Anterior cingulate cortex (tissue), 58 donors: ENCODE measurements around the gene FBRSL1.

ENCODE experiments used
- DNase-seq, 58 donors: peaks; one replicate each; lab custom pipeline; 2025; lab: John Stamatoyannopoulos, UW

FBRSL1 gene

GRCh38 chr12:132507656-132508490 is 17.9 kb downstream of the FBRSL1 start:
- DNase-seq = no peak

GRCh38 chr12:132508491-132508740 is 18.5 kb downstream of the FBRSL1 start:
- no peak for DNase-seq

- no peak for DNase-seq
These were observed 19.1 kb downstream of the FBRSL1 start for GRCh38 chr12:132508860-132509732.

GRCh38 chr12:132510111-132510724 is 20.3 kb downstream of the FBRSL1 start:
- no peak for DNase-seq

- no peak for DNase-seq
These were observed 21.0 kb downstream of the FBRSL1 start for GRCh38 chr12:132510746-132511477.

GRCh38 chr12:132511516-132512196 is 21.7 kb downstream of the FBRSL1 start:
- DNase-seq = peak in 9 of 58 donors; percentile 22 to 55 (median 35)

GRCh38 chr12:132512197-132513069 is 22.5 kb downstream of the FBRSL1 start:
- peak in 20 of 58 donors; percentile 18 to 56 (median 36) for DNase-seq

GRCh38 chr12:132513070-132513398 is 23.1 kb downstream of the FBRSL1 start:
- no peak for DNase-seq

- no peak for DNase-seq
These were observed 23.6 kb downstream of the FBRSL1 start for GRCh38 chr12:132513458-132514135.

- DNase-seq = no peak
These were observed 24.4 kb downstream of the FBRSL1 start for GRCh38 chr12:132514216-132514820.

GRCh38 chr12:132514838-132515237 is 24.9 kb downstream of the FBRSL1 start:
- DNase-seq = no peak

- no peak for DNase-seq
These were observed 26.4 kb downstream of the FBRSL1 start for GRCh38 chr12:132516095-132517012.

- no peak for DNase-seq
These were observed 27.2 kb downstream of the FBRSL1 start for GRCh38 chr12:132517013-132517739.

- DNase-seq = peak in 26 of 58 donors; percentile 13 to 63 (median 28)
These were observed 27.8 kb downstream of the FBRSL1 start for GRCh38 chr12:132517740-132518100.

- DNase-seq = no peak
These were observed 28.5 kb downstream of the FBRSL1 start for GRCh38 chr12:132518354-132518992.
